H1 (cell line): ENCODE results near the gene SEMA6A. TPM values are rescaled to one million over a fixed set of nuclear protein-coding genes. Genes with fewer than 3 reads are reported as not detected.
A peak's percentile ranks its signal among the peaks of the same experiment; 100 is the strongest.

Experiments used
- ATF2 ChIP-seq: IDR thresholded peaks from 2 replicates; pipeline ENCODE4 v1.6.1; 2012; ENCODE audit warnings: low read length, inconsistent platforms
- CTCF ChIP-seq, 3 experiments: IDR thresholded peaks; 1 replicate in 2 of 3; 2 replicates in 1 of 3; pipeline versions ENCODE4 v1.5.1 to v1.6.1; 2011; ENCODE audit warnings: low read length in 3 of 3, mild to moderate bottlenecking in 3 of 3, inconsistent platforms in 2 of 3, low read depth in 1 of 3, moderate library complexity in 1 of 3; ENCODE audit not compliant: insufficient read depth in 1 of 3; ENCODE audit errors: control extremely low read depth in 1 of 3
- SAP30 ChIP-seq: fragments of 300-600 bp; sonication (generic); IDR thresholded peaks from 2 replicates; pipeline ENCODE4 v1.7.1; 2012; ENCODE audit warnings: low read length, moderate library complexity, mild to moderate bottlenecking, inconsistent platforms; ENCODE audit not compliant: insufficient read depth, insufficient replicate concordance
- polyA plus RNA-seq, 7 experiments: library from polyadenylated mRNA; depleted of rRNA in 3 of 7; stranded (reverse) in 5 of 7; unstranded in 2 of 7; fragments of >200 nt in 5 of 7; fragments of 200-250 nt in 2 of 7; gene quantifications; 1 replicate in 5 of 7; 2 replicates in 1 of 7; 4 replicates in 1 of 7; pipeline versions ENCODE4 v1.2.1 to v1.2.3, GENCODE V29; 2011 to 2013; ENCODE audit warnings: missing spikeins in 2 of 7, mixed read lengths in 2 of 7
- total RNA-seq: library from RNA; stranded (reverse); fragmentation: NEBNext Ultra II Directional; extraction: Animal tissue kit (Norgen Biotek cat#: 25700); gene quantifications from 2 replicates; pipeline ENCODE4 v1.2.1, GENCODE V29; 2021
- TF ChIP-seq, protein P1 (sequence below): fragments of 300-600 bp; sonication (generic); IDR thresholded peaks from 2 replicates; pipeline ENCODE4 v1.7.1; 2012; ENCODE audit warnings: low read length, moderate library complexity, mild to moderate bottlenecking, inconsistent platforms; ENCODE audit not compliant: insufficient replicate concordance

The SEMA6A gene
- total and polyA plus RNA-seq, 2 of the 8 experiments (the other 6 are each of a cell fraction or from before 2014, with no cell fraction given) = 78.3 to 277 TPM

DNA sequence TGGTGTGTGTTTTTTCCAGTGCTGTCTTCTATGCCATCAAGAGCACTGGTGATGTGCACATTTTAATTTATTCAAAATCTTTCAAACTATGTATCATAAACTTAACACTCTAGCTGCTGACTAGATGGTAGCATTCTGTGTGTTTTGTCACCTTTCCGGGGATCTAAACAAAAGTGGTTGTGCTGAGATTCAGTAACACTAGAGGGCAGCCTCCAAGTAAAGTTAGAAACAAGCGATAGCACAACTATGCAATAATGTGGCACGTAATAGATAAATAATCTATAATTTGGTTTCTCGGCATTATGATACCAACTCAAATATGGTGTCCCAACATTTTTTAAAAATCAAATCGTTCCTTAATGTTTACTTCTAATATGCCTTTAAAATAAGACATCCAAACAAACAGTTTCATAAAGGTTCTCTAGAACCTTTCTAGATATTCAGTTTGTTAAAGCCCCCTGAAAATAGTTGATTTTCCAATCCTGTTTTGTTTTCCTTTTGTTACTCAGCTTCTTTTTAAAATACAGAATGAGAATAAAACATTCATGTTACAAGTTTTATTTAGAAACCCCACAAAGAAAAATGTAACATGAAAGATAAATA is 16.9 kb downstream of the SEMA6A start (continued):
- TF ChIP-seq, protein P1, sequence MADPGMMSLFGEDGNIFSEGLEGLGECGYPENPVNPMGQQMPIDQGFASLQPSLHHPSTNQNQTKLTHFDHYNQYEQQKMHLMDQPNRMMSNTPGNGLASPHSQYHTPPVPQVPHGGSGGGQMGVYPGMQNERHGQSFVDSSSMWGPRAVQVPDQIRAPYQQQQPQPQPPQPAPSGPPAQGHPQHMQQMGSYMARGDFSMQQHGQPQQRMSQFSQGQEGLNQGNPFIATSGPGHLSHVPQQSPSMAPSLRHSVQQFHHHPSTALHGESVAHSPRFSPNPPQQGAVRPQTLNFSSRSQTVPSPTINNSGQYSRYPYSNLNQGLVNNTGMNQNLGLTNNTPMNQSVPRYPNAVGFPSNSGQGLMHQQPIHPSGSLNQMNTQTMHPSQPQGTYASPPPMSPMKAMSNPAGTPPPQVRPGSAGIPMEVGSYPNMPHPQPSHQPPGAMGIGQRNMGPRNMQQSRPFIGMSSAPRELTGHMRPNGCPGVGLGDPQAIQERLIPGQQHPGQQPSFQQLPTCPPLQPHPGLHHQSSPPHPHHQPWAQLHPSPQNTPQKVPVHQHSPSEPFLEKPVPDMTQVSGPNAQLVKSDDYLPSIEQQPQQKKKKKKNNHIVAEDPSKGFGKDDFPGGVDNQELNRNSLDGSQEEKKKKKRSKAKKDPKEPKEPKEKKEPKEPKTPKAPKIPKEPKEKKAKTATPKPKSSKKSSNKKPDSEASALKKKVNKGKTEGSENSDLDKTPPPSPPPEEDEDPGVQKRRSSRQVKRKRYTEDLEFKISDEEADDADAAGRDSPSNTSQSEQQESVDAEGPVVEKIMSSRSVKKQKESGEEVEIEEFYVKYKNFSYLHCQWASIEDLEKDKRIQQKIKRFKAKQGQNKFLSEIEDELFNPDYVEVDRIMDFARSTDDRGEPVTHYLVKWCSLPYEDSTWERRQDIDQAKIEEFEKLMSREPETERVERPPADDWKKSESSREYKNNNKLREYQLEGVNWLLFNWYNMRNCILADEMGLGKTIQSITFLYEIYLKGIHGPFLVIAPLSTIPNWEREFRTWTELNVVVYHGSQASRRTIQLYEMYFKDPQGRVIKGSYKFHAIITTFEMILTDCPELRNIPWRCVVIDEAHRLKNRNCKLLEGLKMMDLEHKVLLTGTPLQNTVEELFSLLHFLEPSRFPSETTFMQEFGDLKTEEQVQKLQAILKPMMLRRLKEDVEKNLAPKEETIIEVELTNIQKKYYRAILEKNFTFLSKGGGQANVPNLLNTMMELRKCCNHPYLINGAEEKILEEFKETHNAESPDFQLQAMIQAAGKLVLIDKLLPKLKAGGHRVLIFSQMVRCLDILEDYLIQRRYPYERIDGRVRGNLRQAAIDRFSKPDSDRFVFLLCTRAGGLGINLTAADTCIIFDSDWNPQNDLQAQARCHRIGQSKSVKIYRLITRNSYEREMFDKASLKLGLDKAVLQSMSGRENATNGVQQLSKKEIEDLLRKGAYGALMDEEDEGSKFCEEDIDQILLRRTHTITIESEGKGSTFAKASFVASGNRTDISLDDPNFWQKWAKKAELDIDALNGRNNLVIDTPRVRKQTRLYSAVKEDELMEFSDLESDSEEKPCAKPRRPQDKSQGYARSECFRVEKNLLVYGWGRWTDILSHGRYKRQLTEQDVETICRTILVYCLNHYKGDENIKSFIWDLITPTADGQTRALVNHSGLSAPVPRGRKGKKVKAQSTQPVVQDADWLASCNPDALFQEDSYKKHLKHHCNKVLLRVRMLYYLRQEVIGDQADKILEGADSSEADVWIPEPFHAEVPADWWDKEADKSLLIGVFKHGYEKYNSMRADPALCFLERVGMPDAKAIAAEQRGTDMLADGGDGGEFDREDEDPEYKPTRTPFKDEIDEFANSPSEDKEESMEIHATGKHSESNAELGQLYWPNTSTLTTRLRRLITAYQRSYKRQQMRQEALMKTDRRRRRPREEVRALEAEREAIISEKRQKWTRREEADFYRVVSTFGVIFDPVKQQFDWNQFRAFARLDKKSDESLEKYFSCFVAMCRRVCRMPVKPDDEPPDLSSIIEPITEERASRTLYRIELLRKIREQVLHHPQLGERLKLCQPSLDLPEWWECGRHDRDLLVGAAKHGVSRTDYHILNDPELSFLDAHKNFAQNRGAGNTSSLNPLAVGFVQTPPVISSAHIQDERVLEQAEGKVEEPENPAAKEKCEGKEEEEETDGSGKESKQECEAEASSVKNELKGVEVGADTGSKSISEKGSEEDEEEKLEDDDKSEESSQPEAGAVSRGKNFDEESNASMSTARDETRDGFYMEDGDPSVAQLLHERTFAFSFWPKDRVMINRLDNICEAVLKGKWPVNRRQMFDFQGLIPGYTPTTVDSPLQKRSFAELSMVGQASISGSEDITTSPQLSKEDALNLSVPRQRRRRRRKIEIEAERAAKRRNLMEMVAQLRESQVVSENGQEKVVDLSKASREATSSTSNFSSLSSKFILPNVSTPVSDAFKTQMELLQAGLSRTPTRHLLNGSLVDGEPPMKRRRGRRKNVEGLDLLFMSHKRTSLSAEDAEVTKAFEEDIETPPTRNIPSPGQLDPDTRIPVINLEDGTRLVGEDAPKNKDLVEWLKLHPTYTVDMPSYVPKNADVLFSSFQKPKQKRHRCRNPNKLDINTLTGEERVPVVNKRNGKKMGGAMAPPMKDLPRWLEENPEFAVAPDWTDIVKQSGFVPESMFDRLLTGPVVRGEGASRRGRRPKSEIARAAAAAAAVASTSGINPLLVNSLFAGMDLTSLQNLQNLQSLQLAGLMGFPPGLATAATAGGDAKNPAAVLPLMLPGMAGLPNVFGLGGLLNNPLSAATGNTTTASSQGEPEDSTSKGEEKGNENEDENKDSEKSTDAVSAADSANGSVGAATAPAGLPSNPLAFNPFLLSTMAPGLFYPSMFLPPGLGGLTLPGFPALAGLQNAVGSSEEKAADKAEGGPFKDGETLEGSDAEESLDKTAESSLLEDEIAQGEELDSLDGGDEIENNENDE = peak; percentile 62
- TF ChIP-seq SAP30 (no peak), ATF2 (no peak), CTCF (IDR thresholded peaks at IDR 0.05; ENCODE audit: control extremely low read depth in 1 of 3, insufficient read depth in 1 of 3, low read depth in 1 of 3, low read length in 3 of 3) (peak in 2 of 3 experiments; percentile 46 to 61; a peak in 3 of 4 replicates)
